Measurements from ENCODE around the gene ITGB7.

DNA sequence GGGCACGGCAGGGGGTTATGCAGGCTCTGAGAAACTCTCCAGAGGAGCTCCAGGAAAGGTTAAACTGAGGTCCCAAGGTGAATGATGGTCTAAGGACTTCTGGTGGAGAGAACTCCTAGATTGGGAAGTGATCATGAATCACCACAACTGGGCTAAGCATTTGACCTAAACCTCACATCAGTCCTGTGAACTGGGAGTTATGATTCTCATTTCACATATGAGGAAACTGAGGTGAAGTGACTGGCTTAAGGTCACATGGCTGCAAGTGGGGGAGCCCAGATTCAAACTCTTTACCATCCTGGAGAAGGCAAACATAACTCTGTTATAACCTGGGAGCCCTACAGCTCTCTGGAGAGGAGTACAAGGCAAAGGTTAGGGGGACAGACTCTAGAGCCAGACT, 20.8 kb upstream of the ITGB7 start:
- TF ChIP-seq, protein P1, sequence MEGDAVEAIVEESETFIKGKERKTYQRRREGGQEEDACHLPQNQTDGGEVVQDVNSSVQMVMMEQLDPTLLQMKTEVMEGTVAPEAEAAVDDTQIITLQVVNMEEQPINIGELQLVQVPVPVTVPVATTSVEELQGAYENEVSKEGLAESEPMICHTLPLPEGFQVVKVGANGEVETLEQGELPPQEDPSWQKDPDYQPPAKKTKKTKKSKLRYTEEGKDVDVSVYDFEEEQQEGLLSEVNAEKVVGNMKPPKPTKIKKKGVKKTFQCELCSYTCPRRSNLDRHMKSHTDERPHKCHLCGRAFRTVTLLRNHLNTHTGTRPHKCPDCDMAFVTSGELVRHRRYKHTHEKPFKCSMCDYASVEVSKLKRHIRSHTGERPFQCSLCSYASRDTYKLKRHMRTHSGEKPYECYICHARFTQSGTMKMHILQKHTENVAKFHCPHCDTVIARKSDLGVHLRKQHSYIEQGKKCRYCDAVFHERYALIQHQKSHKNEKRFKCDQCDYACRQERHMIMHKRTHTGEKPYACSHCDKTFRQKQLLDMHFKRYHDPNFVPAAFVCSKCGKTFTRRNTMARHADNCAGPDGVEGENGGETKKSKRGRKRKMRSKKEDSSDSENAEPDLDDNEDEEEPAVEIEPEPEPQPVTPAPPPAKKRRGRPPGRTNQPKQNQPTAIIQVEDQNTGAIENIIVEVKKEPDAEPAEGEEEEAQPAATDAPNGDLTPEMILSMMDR (IDR thresholded peaks at IDR 0.05), result no peak
- no peak for TF ChIP-seq POLR2A (IDR thresholded peaks at IDR 0.05)

All from adrenal gland (tissue), 5 donors.